H9 (cell line): ENCODE results near the gene SPTBN2. TPM values are rescaled to one million over a fixed set of nuclear protein-coding genes. Genes with fewer than 3 reads are reported as not detected.

ENCODE experiments used
- DNase-seq: peaks from one replicate; pipeline ENCODE4 v3.0.0-alpha.2; 2017
- H2AFZ ChIP-seq: one replicate; pipeline ENCODE4 v1.6.1; 2013; ENCODE audit warnings: mild to moderate bottlenecking, low read length, control low read depth, moderate library complexity
- H2AK5ac ChIP-seq: 2 replicates; pipeline ENCODE4 v1.6.1; 2013; ENCODE audit warnings: low read length, control low read depth, mixed read lengths; ENCODE audit not compliant: insufficient read length
- H2BK120ac ChIP-seq: one replicate; pipeline ENCODE4 v1.6.1; 2013; ENCODE audit warnings: low read depth, mild to moderate bottlenecking, low read length, control low read depth, inconsistent platforms; ENCODE audit not compliant: poor library complexity, severe bottlenecking
- H2BK12ac ChIP-seq: 2 replicates; pipeline ENCODE4 v1.6.1; 2013; ENCODE audit warnings: low read length, control low read depth, mixed read lengths, low read depth; ENCODE audit not compliant: insufficient read length
- H2BK15ac ChIP-seq: 2 replicates; pipeline ENCODE4 v1.6.1; 2013; ENCODE audit warnings: low read depth, low read length, control low read depth
- H2BK20ac ChIP-seq: one replicate; pipeline ENCODE4 v1.6.1; 2013; ENCODE audit warnings: low read depth, mild to moderate bottlenecking, low read length, control low read depth, inconsistent platforms; ENCODE audit not compliant: poor library complexity, severe bottlenecking
- H2BK5ac ChIP-seq: 2 replicates; pipeline ENCODE4 v1.6.1; 2013; ENCODE audit warnings: low read length, control low read depth, mixed read lengths; ENCODE audit not compliant: insufficient read length
- H3K14ac ChIP-seq: 2 replicates; pipeline ENCODE4 v1.6.1; 2013; ENCODE audit warnings: low read length, control low read depth; ENCODE audit not compliant: insufficient read depth
- H3K18ac ChIP-seq: 2 replicates; pipeline ENCODE4 v1.6.1; 2013; ENCODE audit warnings: low read depth, mild to moderate bottlenecking, mixed read lengths, low read length, control low read depth; ENCODE audit not compliant: insufficient read length
- H3K23ac ChIP-seq: 2 replicates; pipeline ENCODE4 v1.6.1; 2013; ENCODE audit warnings: low read length, control low read depth, mixed read lengths, low read depth; ENCODE audit not compliant: insufficient read length
- H3K23me2 ChIP-seq: 2 replicates; pipeline ENCODE4 v1.6.1; 2013; ENCODE audit warnings: low read depth, mild to moderate bottlenecking, mixed read lengths, low read length, control low read depth; ENCODE audit not compliant: insufficient read length, poor library complexity, severe bottlenecking
- H3K27ac ChIP-seq: 2 replicates; pipeline ENCODE4 v1.5.1; 2013; ENCODE audit warnings: low read length, control low read depth, mixed read lengths, low read depth; ENCODE audit not compliant: insufficient read length
- H3K27me3 ChIP-seq: 2 replicates; pipeline ENCODE4 v1.6.1; 2013; ENCODE audit warnings: low read length, control low read depth, inconsistent platforms; ENCODE audit not compliant: insufficient read depth
- H3K4ac ChIP-seq: 2 replicates; pipeline ENCODE4 v1.6.1; 2013; ENCODE audit warnings: low read depth, mild to moderate bottlenecking, control low read depth, inconsistent platforms, low read length, moderate library complexity
- H3K4me1 ChIP-seq: 2 replicates; pipeline ENCODE4 v1.6.1; 2013; ENCODE audit warnings: low read length, control low read depth, inconsistent platforms; ENCODE audit not compliant: insufficient read depth
- H3K4me2 ChIP-seq: 2 replicates; pipeline ENCODE4 v1.6.1; 2013; ENCODE audit warnings: low read length, control low read depth, mixed read lengths; ENCODE audit not compliant: insufficient read length, insufficient read depth
- H3K56ac ChIP-seq: 2 replicates; pipeline ENCODE4 v1.6.1; 2013; ENCODE audit warnings: low read depth, mild to moderate bottlenecking, mixed read lengths, low read length, control low read depth; ENCODE audit not compliant: insufficient read length
- H3K79me1 ChIP-seq: 2 replicates; pipeline ENCODE4 v1.6.1; 2013; ENCODE audit warnings: low read depth, mild to moderate bottlenecking, moderate library complexity, low read length, control low read depth, inconsistent platforms; ENCODE audit not compliant: insufficient read depth, poor library complexity, severe bottlenecking
- H3K79me2 ChIP-seq: 2 replicates; pipeline ENCODE4 v1.6.1; 2013; ENCODE audit warnings: low read length, control low read depth, inconsistent platforms; ENCODE audit not compliant: insufficient read depth
- H3K9ac ChIP-seq: 2 replicates; pipeline ENCODE4 v1.6.1; 2013; ENCODE audit warnings: low read length, control low read depth, mixed read lengths; ENCODE audit not compliant: insufficient read length; ENCODE audit errors: extremely low read depth
- H3K9me3 ChIP-seq: one replicate; pipeline ENCODE4 v1.6.1; 2013; ENCODE audit warnings: low read depth, low read length, inconsistent platforms; ENCODE audit not compliant: control insufficient read depth
- H3T11ph ChIP-seq: one replicate; pipeline ENCODE4 v1.6.1; 2013; ENCODE audit warnings: mild to moderate bottlenecking, low read length, control low read depth, inconsistent platforms
- H4K20me1 ChIP-seq: one replicate; pipeline ENCODE4 v1.6.1; 2013; ENCODE audit not compliant: control insufficient read depth, insufficient read length, insufficient read depth
- H4K5ac ChIP-seq: 2 replicates; pipeline ENCODE4 v1.6.1; 2013; ENCODE audit warnings: low read depth, mild to moderate bottlenecking, mixed read lengths, low read length, control low read depth; ENCODE audit not compliant: insufficient read length
- H4K8ac ChIP-seq: replicated peaks from 2 replicates; pipeline ENCODE4 v1.6.1; 2013; ENCODE audit warnings: low read length, control low read depth, mixed read lengths, low read depth; ENCODE audit not compliant: insufficient read length
- H4K91ac ChIP-seq: 2 replicates; pipeline ENCODE4 v1.6.1; 2013; ENCODE audit warnings: low read depth, mild to moderate bottlenecking, moderate library complexity, mixed read lengths, low read length, control low read depth; ENCODE audit not compliant: insufficient read length
- H3K27ac Mint-ChIP-seq, 3 experiments: 2 replicates in 2 of 3; 3 replicates in 1 of 3; pipeline ENCODE4 v1.8.0; 2020 to 2021; ENCODE audit warnings: mixed read lengths in 3 of 3, mild to moderate bottlenecking in 1 of 3, moderate library complexity in 1 of 3
- H3K27me3 Mint-ChIP-seq: 2 replicates; pipeline ENCODE4 v1.8.0; 2021; ENCODE audit warnings: low read depth, mild to moderate bottlenecking, moderate library complexity, mixed read lengths
- H3K36me3 Mint-ChIP-seq, 3 experiments: 2 replicates in 2 of 3; 3 replicates in 1 of 3; pipeline ENCODE4 v1.8.0; 2020 to 2021; ENCODE audit warnings: low read depth in 3 of 3, mixed read lengths in 3 of 3; ENCODE audit not compliant: insufficient read depth in 1 of 3
- H3K4me1 Mint-ChIP-seq, 2 experiments: 2 replicates each; pipeline ENCODE4 v1.8.0; 2020; ENCODE audit warnings: mixed read lengths in 2 of 2
- H3K4me3 Mint-ChIP-seq, 2 experiments: 2 replicates in 1 of 2; 3 replicates in 1 of 2; pipeline ENCODE4 v1.8.0; 2020 to 2021; ENCODE audit warnings: mild to moderate bottlenecking in 2 of 2, mixed read lengths in 2 of 2, moderate library complexity in 1 of 2
- H3K9me3 Mint-ChIP-seq, 2 experiments: 2 replicates in 1 of 2; 3 replicates in 1 of 2; pipeline ENCODE4 v1.8.0; 2020; ENCODE audit warnings: mild to moderate bottlenecking in 2 of 2, mixed read lengths in 2 of 2, moderate library complexity in 1 of 2
- WGBS: extraction: QIAGEN DNeasy Blood & Tissue Kit; methylation state at CpG from one replicate; pipeline ENCODE4 v1.1.7; 2013; ENCODE audit warnings: missing lambda C conversion rate, low lambda C conversion rate, mixed read lengths; ENCODE audit not compliant: insufficient read length; ENCODE audit errors: extremely low coverage; 5-methylcytosine and 5-hydroxymethylcytosine counted together
- total RNA-seq: library from RNA; stranded (reverse); gene quantifications from 2 replicates; pipeline ENCODE4 v1.2.1, GENCODE V29; 2021
- TF ChIP-seq, protein P1 (sequence below): fragments of 200-600 bp; sonication (generic); conservative IDR thresholded peaks from 3 replicates; pipeline ENCODE4 v1.8.0; 2021; ENCODE audit warnings: antibody characterized with exemption, mild to moderate bottlenecking

Gene SPTBN2
- total RNA-seq, 1 experiment from 2014 or later: 80.4 TPM

- Histone ChIP-seq H3K4me1 (peaks cover 7% of the 10 kb centered on the region; the same call in 1 of the 2 replicates), H3K79me1 (no peaks in the 10 kb centered on the region), H2BK5ac (no peak overlapping the region), H2BK12ac (no peak overlapping the region), H3K27me3 (no peaks in the 10 kb centered on the region), H3K23ac (no peak overlapping the region), H3K18ac (no peak overlapping the region), H2AFZ (no peak overlapping the region), H3K4me2 (no peak overlapping the region), H3K14ac (no peak overlapping the region), H4K91ac (no peak overlapping the region), H3K9ac (no peak overlapping the region), H3K79me2 (no peaks in the 10 kb centered on the region), H3K27ac (no peak overlapping the region), H4K8ac (no peak overlapping the region), H2BK20ac (no peak overlapping the region), H4K5ac (no peak overlapping the region), H3K4ac (no peak overlapping the region), H4K20me1 (no peaks in the 10 kb centered on the region), H2AK5ac (no peak overlapping the region), H3K9me3 (no peaks in the 10 kb centered on the region), H3K56ac (no peak overlapping the region), H2BK120ac (no peak overlapping the region), H3T11ph (no peak overlapping the region), H3K23me2 (peaks cover 2% of the 10 kb centered on the region), H2BK15ac (no peak overlapping the region)
- no peaks in the 10 kb centered on the region; a peak in 1 of 5 replicates for H3K9me3 Mint-ChIP-seq
- TF ChIP-seq, protein P1, sequence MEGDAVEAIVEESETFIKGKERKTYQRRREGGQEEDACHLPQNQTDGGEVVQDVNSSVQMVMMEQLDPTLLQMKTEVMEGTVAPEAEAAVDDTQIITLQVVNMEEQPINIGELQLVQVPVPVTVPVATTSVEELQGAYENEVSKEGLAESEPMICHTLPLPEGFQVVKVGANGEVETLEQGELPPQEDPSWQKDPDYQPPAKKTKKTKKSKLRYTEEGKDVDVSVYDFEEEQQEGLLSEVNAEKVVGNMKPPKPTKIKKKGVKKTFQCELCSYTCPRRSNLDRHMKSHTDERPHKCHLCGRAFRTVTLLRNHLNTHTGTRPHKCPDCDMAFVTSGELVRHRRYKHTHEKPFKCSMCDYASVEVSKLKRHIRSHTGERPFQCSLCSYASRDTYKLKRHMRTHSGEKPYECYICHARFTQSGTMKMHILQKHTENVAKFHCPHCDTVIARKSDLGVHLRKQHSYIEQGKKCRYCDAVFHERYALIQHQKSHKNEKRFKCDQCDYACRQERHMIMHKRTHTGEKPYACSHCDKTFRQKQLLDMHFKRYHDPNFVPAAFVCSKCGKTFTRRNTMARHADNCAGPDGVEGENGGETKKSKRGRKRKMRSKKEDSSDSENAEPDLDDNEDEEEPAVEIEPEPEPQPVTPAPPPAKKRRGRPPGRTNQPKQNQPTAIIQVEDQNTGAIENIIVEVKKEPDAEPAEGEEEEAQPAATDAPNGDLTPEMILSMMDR: no peak
- no peaks in the 10 kb centered on the region; the same call in none of the 2 replicates for H3K27me3 Mint-ChIP-seq
- H3K4me3 Mint-ChIP-seq: no peak overlapping the region
- WGBS: no CpG with 5 or more reads among the region's 13 CpGs
- H3K36me3 Mint-ChIP-seq: peaks cover 9 to 69% (median 65%) of the 10 kb centered on the region in 3 experiments
- peaks cover 63 to 74% of the 10 kb centered on the region in 2 experiments for H3K4me1 Mint-ChIP-seq
- H3K27ac Mint-ChIP-seq: peak overlapping the region in 2 of 3 experiments; percentile 16 to 86; a peak in 3 of 7 replicates
- no peak for DNase-seq
These were observed 8.0 kb downstream of the SPTBN2 start for GRCh38 chr11:66720899-66721470.
